Activated T-helper 1 cell treated with anti-CD3 and anti-CD28 coated beads, Interleukin-12 subunit alpha, Interleukin-12 subunit beta, Interleukin-2, Interleukin-4 antibody, amounts not matched to agents 30 ng/mL and 10 ng/mL and 1 ng/mL, durations not matched to agents 14 hours and 24 hours and 36 hours (primary cell): Measurements from ENCODE around the gene B3GLCT. TPM values are rescaled to one million over a fixed set of nuclear protein-coding genes. Genes with fewer than 3 reads are reported as not detected.

Experiments
- DNase-seq: peaks from one replicate; pipeline ENCODE4 v3.0.0; 2021; ENCODE audit warnings: low spot score
- H3K27ac Mint-ChIP-seq: one replicate; pipeline ENCODE4 v1.8.0; 2021; ENCODE audit warnings: mild to moderate bottlenecking, mixed read lengths
- H3K27me3 Mint-ChIP-seq: one replicate; pipeline ENCODE4 v1.8.0; 2022; ENCODE audit warnings: mild to moderate bottlenecking, moderate library complexity, mixed read lengths; ENCODE audit not compliant: insufficient read depth
- H3K36me3 Mint-ChIP-seq: one replicate; pipeline ENCODE4 v1.8.0; 2021; ENCODE audit warnings: low read depth, mixed read lengths
- H3K4me1 Mint-ChIP-seq: one replicate; pipeline ENCODE4 v1.8.0; 2021; ENCODE audit warnings: low read depth, mixed read lengths
- H3K4me3 Mint-ChIP-seq: one replicate; pipeline ENCODE4 v1.8.0; 2021; ENCODE audit warnings: mild to moderate bottlenecking, moderate library complexity, mixed read lengths
- H3K9me3 Mint-ChIP-seq: one replicate; pipeline ENCODE4 v1.8.0; 2021; ENCODE audit warnings: mixed read lengths
- intact Hi-C: fragments of 100-400 bp; cut with micrococcal nuclease; formaldehyde crosslinking; loops from one replicate; pipeline ENCODE4 v1.15.1; 2024
- total RNA-seq: library from RNA; stranded (reverse); gene quantifications from 2 replicates; pipeline ENCODE4 v1.2.3, GENCODE V29; 2022

B3GLCT gene
- total RNA-seq, 1 donor from 2014 or later: 4.3 TPM

DNA sequence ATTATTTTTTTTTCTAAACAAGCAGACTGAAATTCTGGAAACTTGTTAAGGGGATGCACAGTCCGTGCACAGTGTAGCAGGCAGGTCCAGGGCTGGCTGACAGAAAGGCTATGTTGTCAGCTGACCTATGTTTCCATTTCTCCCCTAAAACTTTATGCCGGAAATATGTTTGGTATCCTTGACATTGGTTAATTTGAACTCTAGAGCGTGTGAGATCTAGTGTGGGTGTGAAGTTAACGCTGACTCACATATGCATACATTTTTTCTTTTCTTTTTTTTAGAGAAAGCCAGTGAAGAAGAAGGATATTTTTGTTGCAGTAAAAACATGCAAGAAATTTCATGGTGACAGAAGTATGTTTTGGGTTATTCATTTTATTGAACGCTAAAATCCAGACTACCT lies 76.6 kb downstream of the B3GLCT start:
- DNase-seq: no peak
- no peak overlapping the region for H3K27ac Mint-ChIP-seq
- intact Hi-C loops: no loop called here
- no peaks in the 10 kb centered on the region for H3K4me1 Mint-ChIP-seq
- no peaks in the 10 kb centered on the region for H3K9me3 Mint-ChIP-seq
- no peaks in the 10 kb centered on the region for H3K27me3 Mint-ChIP-seq
- H3K4me3 Mint-ChIP-seq: no peak overlapping the region
- H3K36me3 Mint-ChIP-seq: peaks cover 3% of the 10 kb centered on the region

DNA sequence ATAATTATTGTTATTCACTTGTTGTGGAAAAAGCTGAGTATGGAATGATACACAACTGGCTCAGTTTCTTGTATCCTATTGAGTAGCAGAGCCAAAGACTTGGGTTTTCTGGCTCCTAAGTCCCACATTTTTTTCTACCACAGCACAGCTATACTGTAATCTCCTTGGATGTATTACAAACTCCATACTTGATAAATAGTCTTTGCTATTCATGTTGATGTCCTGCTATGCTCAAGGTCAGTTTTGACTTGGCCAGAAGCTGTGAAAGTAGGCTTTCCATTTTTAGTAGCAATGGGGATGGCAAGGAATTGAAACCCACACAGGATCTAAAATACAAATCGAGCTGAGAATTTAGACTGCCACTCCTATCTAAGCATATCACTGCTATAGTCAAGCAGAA lies 79.1 kb downstream of the B3GLCT start:
- Mint-ChIP-seq H3K36me3 (peaks cover 2% of the 10 kb centered on the region), H3K27me3 (no peaks in the 10 kb centered on the region), H3K4me3 (no peak overlapping the region), H3K4me1 (no peaks in the 10 kb centered on the region), H3K27ac (no peak overlapping the region), H3K9me3 (no peaks in the 10 kb centered on the region)
- intact Hi-C loops: no loop called here
- no peak for DNase-seq

DNA sequence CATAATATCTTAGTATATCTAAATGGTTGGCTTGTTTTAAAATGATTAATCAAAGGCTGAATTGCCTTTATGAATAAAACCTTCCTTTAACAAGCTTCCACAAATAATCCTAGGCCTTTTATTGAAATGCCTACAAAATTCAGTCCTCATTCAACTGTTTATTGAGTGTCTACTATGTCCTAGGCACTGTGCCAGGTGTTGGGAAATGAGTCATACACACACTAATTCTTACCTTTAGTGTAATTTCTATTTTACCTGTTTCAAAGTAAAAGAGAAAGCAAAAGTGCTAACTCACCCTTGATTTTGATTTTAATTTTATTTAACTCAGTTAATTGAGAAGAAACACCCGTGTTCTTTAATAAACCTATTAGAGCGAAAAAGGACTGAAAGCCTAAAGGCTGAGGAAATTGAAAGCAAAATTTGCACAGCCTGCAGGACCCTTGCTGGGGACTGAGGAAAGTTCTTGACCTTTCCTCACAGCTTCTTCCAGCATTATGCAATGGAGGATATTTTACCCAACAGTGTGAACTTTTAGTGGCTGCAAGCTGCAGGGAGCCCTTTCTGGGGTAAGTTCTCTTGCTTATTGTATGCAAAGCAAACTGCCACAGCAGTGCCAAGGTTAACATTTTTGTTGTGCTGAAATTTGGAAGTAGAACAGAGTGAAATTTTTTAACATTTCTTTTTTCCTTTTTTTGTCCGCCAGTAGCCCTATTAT lies 83.1 kb downstream of the B3GLCT start:
- H3K4me1 Mint-ChIP-seq: no peaks in the 10 kb centered on the region
- H3K27ac Mint-ChIP-seq: no peak overlapping the region
- no peak for DNase-seq
- intact Hi-C loops: no loop called here
- no peaks in the 10 kb centered on the region for H3K9me3 Mint-ChIP-seq
- H3K27me3 Mint-ChIP-seq: no peaks in the 10 kb centered on the region
- peaks cover 4% of the 10 kb centered on the region for H3K36me3 Mint-ChIP-seq
- no peak overlapping the region for H3K4me3 Mint-ChIP-seq

DNA sequence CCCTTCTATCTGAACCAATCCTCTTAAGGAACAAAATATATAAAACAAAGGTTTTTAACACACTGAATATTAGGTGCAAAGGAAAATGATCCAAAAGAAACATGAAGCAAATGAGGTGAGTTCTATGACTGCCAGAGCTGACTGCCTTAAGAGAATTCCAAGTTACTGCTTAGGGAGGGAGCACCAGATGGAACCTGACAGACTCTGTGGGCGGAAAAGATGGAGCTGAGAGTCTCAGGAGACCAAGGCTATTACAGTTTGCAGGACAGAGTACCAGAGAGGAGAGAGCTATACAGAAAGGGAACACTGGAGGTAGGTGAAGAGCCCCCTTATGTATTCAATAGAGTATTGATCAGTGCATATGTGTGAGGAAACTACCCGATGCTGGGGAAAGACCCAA lies 87.2 kb downstream of the B3GLCT start:
- Mint-ChIP-seq H3K27ac (no peak overlapping the region), H3K27me3 (no peaks in the 10 kb centered on the region), H3K36me3 (peaks cover 9% of the 10 kb centered on the region), H3K4me3 (no peak overlapping the region), H3K9me3 (peaks cover 16% of the 10 kb centered on the region), H3K4me1 (no peaks in the 10 kb centered on the region)
- DNase-seq: no peak
- intact Hi-C loops: no loop called here

DNA sequence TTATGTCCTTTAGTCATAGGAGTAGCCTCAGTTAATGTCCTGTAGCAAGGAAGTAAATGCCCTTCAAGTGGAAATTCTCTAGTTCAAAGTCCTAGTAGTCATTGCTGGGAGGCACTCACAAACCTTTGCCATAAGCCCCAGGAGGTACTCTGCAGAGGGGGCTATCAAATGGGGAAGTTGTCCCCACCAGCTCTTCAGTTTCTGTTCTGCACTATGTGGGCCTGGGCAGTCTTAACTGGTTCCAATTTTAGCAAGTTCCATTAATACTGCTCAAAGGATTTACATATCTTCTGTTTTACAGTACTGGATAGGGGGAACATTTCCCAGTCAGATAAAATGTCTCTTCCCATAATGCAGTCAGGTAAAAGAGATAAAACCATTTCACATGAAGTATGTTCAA lies 101.3 kb downstream of the B3GLCT start:
- DNase-seq: no peak
- Mint-ChIP-seq H3K36me3 (no peaks in the 10 kb centered on the region), H3K27ac (no peak overlapping the region), H3K9me3 (peaks cover 19% of the 10 kb centered on the region), H3K4me1 (no peaks in the 10 kb centered on the region), H3K4me3 (no peak overlapping the region), H3K27me3 (no peaks in the 10 kb centered on the region)
- intact Hi-C loops: no loop called here

DNA sequence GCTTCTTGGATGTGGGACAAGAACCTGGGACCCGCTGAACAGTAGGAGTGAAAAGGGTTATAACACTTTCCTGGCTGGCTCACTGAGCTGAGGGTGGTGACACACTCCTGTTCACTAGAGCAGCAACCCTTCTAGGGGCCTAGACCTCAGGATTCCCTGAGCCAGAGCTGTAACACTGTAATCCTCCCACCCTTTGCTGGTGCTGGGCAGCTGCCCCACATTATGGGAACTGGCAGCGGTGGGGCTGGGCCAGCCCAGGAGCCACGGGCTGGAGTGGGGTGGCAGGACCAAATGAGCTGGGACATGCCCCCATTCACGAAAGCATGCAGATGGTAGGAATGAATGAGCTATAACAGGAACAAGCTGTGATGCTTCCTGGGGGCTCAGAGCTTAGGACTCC lies 110.6 kb downstream of the B3GLCT start:
- H3K4me3 Mint-ChIP-seq: no peak overlapping the region
- peaks cover 3% of the 10 kb centered on the region for H3K36me3 Mint-ChIP-seq
- no peaks in the 10 kb centered on the region for H3K4me1 Mint-ChIP-seq
- DNase-seq: no peak
- intact Hi-C loops: no loop called here
- H3K27ac Mint-ChIP-seq: no peak overlapping the region
- H3K27me3 Mint-ChIP-seq: no peaks in the 10 kb centered on the region
- peaks cover 53% of the 10 kb centered on the region for H3K9me3 Mint-ChIP-seq

DNA sequence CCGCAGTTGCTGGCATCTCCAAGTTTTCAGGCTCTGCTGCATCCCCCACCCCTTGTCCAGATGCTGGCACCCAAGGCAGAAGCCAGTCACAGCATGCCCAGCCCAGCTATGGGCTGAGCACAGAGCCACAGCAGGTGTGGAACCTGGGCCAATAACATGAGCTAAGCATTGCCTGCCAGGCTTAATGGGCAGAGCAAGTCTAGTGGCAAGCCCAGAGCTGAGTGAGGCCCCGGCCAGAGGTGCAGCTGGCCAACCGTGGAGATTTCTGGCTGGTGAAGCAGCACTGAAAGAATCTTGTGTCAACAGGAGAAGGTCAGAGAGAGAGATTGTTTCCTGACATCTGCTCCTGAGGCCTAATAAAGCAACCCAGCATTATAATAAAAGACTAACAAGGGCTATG lies 111.0 kb downstream of the B3GLCT start:
- Mint-ChIP-seq H3K9me3 (peaks cover 54% of the 10 kb centered on the region), H3K27ac (no peak overlapping the region), H3K4me3 (no peak overlapping the region), H3K4me1 (no peaks in the 10 kb centered on the region), H3K27me3 (no peaks in the 10 kb centered on the region), H3K36me3 (peaks cover 3% of the 10 kb centered on the region)
- DNase-seq: no peak
- intact Hi-C loops: no loop called here

DNA sequence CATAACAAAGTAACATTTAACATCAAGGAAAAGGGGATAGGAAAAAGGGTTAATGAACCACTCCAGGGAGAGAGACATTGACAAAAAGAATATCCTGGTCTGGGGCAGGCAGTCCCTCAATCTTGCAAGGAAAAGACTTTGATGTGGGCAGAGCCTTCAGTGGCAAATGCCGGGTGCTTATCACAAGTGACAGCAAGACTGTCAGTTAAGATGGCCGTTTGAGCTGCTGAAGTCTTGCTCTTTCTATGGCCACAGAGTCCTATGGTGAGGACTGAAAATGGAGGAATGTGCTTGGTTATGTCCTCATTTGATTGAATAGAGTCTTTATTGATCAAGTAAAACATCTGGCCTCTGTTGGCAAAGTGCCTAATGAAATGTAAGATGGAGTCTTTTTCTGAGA lies 112.1 kb downstream of the B3GLCT start:
- Mint-ChIP-seq H3K27me3 (no peaks in the 10 kb centered on the region), H3K9me3 (peaks cover 58% of the 10 kb centered on the region), H3K36me3 (peaks cover 3% of the 10 kb centered on the region), H3K4me3 (no peak overlapping the region), H3K4me1 (no peaks in the 10 kb centered on the region), H3K27ac (no peak overlapping the region)
- no peak for DNase-seq
- intact Hi-C loops: no loop called here

DNA sequence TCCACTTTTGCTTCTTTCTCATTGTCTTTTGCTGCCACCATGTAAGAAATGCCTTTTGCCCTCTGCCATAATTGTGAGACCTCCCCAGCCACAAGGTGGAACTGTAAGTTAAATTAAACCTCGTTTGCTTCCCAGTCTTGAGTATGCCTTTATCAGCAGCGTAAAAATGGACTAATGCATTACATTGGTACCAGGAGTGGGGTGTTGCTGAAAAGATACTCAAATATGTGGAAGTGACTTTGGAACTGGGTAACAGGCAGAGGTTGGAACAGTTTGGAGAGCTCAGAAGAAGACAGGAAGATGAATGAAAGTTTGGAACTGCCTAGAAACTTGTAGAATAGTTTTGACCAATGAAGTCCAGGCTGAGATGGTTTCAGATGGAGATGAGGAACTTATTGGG lies 115.2 kb downstream of the B3GLCT start:
- Mint-ChIP-seq H3K4me3 (no peak overlapping the region), H3K36me3 (peaks cover 3% of the 10 kb centered on the region), H3K27ac (no peak overlapping the region), H3K4me1 (no peaks in the 10 kb centered on the region), H3K9me3 (peaks cover 40% of the 10 kb centered on the region), H3K27me3 (no peaks in the 10 kb centered on the region)
- intact Hi-C loops: no loop called here
- DNase-seq: no peak

DNA sequence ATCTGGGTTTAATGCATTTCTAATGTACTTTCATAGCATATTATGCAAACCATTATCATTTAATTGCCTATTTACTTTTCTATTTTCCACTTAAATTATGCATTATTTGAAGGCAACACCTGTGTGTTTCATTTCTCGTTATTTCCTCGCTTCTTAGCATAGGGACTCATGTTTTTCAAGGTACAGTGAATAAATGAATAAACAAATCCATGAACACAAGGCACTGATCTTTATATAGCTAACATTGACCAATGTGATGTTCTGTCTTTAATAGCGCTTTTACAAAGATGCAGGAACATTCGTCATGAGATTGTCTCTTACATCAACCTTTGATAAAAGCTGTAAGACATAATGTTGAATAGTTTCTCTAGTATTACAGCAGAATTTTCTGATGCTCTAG lies 121.2 kb downstream of the B3GLCT start:
- Mint-ChIP-seq H3K36me3 (no peaks in the 10 kb centered on the region), H3K4me3 (no peak overlapping the region), H3K27me3 (no peaks in the 10 kb centered on the region), H3K4me1 (no peaks in the 10 kb centered on the region), H3K9me3 (peaks cover 4% of the 10 kb centered on the region), H3K27ac (no peak overlapping the region)
- intact Hi-C loops: no loop called here
- DNase-seq: no peak

DNA sequence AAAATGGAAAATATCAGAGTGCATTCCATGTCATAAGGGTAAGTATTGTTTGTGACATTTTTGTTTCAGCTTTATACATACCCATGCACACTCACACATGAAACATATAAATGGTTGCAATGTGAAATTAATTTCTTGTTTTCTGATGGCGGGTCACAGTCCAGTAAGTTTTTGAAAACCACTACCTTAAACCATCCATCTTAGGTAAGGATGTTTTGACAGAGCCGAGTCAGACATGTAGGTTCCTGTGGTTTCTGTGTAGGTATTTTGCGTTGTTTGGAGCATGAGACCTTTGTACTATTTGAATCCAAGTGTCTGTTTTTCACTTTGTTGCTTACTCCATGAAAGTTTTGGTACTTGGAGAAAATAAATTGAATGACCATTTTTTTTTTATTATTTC lies 121.7 kb downstream of the B3GLCT start:
- peaks cover 1% of the 10 kb centered on the region for H3K9me3 Mint-ChIP-seq
- no peak for DNase-seq
- intact Hi-C loops: no loop called here
- H3K4me1 Mint-ChIP-seq: no peaks in the 10 kb centered on the region
- no peaks in the 10 kb centered on the region for H3K36me3 Mint-ChIP-seq
- H3K27me3 Mint-ChIP-seq: no peaks in the 10 kb centered on the region
- no peak overlapping the region for H3K27ac Mint-ChIP-seq
- H3K4me3 Mint-ChIP-seq: no peak overlapping the region

DNA sequence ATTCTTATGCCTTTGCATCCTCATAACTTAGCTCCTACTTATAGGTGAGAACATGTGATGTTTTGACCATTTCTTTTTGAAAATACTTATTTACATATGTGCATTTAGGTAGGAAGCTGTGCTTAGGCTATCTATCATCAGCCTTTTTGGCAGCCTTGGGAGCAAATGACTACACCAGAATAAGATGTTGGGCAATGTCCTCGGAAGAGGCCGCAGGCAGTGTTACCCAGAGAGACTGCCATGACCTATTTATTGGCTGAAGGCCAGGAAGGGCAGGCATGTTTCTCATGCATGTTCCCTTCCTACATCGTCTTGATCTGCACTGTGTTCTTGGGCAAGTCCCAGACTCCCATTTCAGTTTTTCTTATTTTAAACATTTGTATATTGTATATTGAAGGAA lies 122.3 kb downstream of the B3GLCT start:
- no peak overlapping the region for H3K27ac Mint-ChIP-seq
- intact Hi-C loops: no loop called here
- no peak overlapping the region for H3K4me3 Mint-ChIP-seq

DNA sequence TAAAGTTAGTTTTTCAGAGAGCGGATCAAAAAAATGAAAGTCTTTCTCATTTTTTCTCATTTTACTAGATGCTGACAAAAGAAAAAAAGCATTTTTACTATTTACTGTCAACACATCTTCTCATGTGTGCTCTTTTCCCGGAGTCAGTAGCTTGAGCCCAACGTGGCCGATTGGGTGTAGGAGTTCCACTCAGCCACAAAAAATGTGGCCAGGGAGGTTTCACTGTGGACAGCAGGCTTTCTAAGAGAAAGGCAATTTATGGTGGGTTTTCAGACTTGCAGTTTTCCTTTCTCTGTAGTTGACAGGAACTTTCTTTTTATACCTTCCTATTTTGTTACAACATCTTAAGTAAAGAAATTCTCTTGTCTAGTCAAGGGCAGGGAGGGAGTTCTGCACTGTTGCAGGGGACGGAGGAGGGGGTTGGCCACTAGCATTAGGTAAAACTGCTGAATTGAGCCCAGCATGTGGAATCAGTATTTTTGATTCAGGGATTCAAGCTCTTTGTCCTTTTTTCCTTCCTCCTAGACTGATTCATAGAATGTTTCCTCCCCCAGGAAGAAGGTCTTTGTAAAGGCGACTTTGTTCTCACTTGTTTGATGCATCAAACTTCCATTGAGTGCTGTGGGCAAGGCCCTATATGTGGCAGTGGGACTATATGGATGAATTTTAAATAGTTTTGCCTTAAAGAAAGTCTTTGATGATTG lies 123.1 kb downstream of the B3GLCT start:
- intact Hi-C loops: no loop called here
- no peaks in the 10 kb centered on the region for H3K4me1 Mint-ChIP-seq
- H3K36me3 Mint-ChIP-seq: no peaks in the 10 kb centered on the region
- H3K9me3 Mint-ChIP-seq: no peaks in the 10 kb centered on the region
- H3K27ac Mint-ChIP-seq: no peak overlapping the region
- no peak for DNase-seq
- H3K27me3 Mint-ChIP-seq: no peaks in the 10 kb centered on the region
- no peak overlapping the region for H3K4me3 Mint-ChIP-seq

More for the DNA sequence above, 122.3 kb downstream of the B3GLCT start:
- no peaks in the 10 kb centered on the region for H3K4me1 Mint-ChIP-seq
- no peaks in the 10 kb centered on the region for H3K36me3 Mint-ChIP-seq
- no peaks in the 10 kb centered on the region for H3K9me3 Mint-ChIP-seq
- DNase-seq: no peak
- H3K27me3 Mint-ChIP-seq: no peaks in the 10 kb centered on the region
